Effector memory CD4-positive, alpha-beta T cell (primary cell): ENCODE measurements around the gene FAM53A.
"Not testable (repeated sequence)": the region's sequence is repeated elsewhere in the genome, so short reads cannot be mapped to it uniquely, and the experiment has no call there.

Experiments used
- DNase-seq, 3 donors: peaks; one replicate each; pipeline ENCODE4 v3.0.0-alpha.2; 2020
- H3K27ac ChIP-seq: 2 replicates; pipeline ENCODE4 v1.7.0; 2013; ENCODE audit warnings: mild to moderate bottlenecking, low read length, moderate library complexity; ENCODE audit not compliant: insufficient read depth, poor library complexity, severe bottlenecking
- H3K27me3 ChIP-seq: replicated peaks from 2 replicates; pipeline ENCODE4 v1.7.0; 2013; ENCODE audit warnings: mild to moderate bottlenecking, low read length; ENCODE audit not compliant: insufficient read depth, control insufficient read depth, poor library complexity, severe bottlenecking
- H3K36me3 ChIP-seq: 2 replicates; pipeline ENCODE4 v1.7.0; 2013; ENCODE audit warnings: mild to moderate bottlenecking, low read length, moderate library complexity; ENCODE audit not compliant: control insufficient read depth, insufficient read depth
- H3K4me1 ChIP-seq: 2 replicates; pipeline ENCODE4 v1.7.0; 2013; ENCODE audit warnings: low read length, mild to moderate bottlenecking; ENCODE audit not compliant: control insufficient read depth, insufficient read depth, poor library complexity, severe bottlenecking
- H3K4me3 ChIP-seq: 2 replicates; pipeline ENCODE4 v1.7.0; 2013; ENCODE audit warnings: low read length, low read depth, mild to moderate bottlenecking; ENCODE audit not compliant: insufficient read depth, poor library complexity, severe bottlenecking
- H3K9me3 ChIP-seq: 2 replicates; pipeline ENCODE4 v1.7.0; 2013; ENCODE audit warnings: mild to moderate bottlenecking, low read length, moderate library complexity; ENCODE audit not compliant: control insufficient read depth

Gene FAM53A

DNA sequence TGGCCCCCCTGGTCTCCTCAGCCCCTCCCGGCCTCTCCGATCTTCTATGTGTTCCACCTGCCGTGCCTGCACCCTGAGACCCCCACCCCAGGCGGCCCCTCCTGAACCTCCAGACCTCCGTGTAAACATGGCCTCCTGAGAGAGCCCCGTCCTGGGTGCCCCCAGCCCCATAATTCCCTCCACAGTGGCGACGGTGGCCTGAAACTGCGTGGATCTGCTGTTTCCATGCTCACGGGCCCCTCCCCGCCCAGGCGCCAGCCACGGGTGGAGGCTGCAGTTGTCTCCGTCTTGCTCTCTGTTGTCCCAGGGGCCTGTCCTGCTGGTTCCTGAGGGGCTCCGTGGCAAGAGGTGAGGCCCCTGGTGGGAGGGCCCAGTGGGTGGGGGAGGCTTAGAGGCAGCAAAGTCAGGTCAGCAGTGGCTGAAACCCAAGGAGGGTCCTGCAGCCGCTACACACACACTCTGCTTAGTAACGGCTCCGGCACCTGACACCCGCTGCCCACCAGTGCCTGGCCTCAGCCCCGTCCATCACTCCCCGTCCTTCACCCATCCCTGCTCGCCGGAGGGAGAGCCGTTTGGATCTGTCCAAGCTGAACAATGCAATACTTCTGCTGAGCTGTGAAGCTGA, 75.8 kb downstream of the FAM53A start:
- no peaks in the 10 kb centered on the region for H3K36me3 ChIP-seq
- H3K27ac ChIP-seq, result no peak overlapping the region
- DNase-seq, result no peak
- no peaks in the 10 kb centered on the region for H3K9me3 ChIP-seq
- H3K4me1 ChIP-seq, result peaks cover 22% of the 10 kb centered on the region
- H3K4me3 ChIP-seq, result no peak overlapping the region
- no peaks in the 10 kb centered on the region for H3K27me3 ChIP-seq

DNA sequence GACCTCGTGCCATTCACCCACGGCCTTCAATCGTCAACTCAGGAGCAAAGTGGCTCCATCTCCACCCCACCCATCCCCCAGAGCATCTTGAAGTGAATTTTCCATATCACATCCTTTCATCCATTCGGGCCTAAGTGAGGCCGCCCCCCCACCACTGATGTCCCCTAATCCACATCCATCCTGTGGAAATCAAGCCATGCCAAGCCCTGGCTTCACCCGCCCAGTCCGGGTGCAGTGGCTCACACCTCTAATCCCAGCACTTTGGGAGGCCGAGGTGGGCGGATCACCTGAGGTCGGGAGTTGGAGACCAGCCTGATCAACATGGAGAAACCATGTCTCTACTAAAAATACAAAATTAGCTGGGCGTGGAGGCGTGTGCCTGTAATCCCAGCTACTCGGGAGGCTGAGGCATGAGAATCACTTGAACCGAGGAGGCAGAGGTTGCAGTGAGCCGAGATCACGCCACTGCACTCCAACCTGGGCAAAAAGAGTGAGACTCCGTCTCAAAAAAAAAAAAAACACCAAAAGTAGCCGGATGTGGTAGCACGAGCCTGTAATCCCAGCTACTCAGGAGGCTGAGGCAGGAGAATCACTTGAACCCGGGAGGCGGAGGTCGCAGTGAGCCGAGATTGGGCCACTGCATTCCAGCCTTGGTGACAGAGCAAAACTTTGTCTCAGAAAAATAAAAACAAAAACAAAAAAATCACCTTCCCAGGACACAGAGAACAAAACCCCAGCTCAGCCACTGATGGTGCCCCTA, 76.5 kb downstream of the FAM53A start:
- not testable (repeated sequence) for H3K4me3 ChIP-seq, H3K27me3 ChIP-seq, H3K27ac ChIP-seq, H3K9me3 ChIP-seq, DNase-seq, H3K36me3 ChIP-seq
- H3K4me1 ChIP-seq, result peaks cover 22% of the 10 kb centered on the region

DNA sequence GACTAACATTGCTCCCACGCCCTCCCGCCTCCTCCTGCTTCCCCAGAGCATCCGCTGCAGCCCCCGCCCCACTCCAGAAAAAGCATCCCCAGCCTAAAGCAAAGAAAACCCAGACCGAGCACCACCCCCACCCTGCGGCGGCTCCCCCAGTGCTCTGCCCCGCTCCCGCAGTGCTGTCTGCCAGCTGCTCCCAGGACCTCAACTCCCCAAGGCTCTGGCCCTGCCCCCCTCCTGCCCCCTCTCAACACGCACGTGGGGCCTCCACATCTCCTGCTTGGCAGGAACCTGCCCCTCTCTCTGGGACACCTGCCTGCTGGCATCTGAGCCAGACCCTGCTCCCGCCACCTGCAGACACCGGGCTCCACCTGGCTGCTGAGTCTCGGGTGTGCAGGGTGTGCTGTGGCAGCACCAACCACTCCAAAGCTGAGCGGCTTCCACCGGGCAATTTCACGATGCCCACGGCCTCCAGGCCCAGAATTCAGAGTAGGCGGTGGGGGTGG, 79.4 kb downstream of the FAM53A start:
- peak overlapping the region; percentile 35 for H3K27ac ChIP-seq

DNA sequence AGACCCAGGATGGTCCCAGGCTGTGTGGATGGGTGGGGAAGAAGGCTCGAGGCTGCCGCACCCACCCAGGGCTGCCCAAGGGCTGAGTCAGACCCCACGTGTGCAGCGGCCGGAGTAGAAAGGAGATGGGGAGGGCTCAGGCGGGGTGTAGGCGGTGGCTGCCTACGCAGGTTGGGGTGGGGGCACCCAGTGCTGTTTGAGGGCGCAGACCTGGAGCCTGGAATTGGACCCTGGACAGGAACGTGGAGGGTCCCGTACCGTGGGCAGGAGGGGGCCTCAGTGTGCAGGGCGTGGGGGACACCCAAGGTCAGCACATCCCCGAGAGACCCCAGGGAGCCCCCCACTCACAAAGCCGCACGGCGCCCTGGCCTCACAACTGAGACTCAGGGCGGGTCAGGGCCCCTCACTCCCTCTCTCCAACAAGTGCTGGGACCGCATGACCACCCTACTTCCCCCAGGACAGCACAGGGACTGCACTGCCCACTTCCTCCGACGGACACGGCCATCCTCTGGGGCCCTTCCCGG, 79.9 kb downstream of the FAM53A start:
- Histone ChIP-seq H3K4me3 (no peak overlapping the region), H3K9me3 (no peaks in the 10 kb centered on the region), H3K27me3 (no peaks in the 10 kb centered on the region), H3K4me1 (peaks cover 22% of the 10 kb centered on the region), H3K27ac (no peak overlapping the region), H3K36me3 (no peaks in the 10 kb centered on the region)
- DNase-seq, result no peak

More for the DNA sequence above, 79.4 kb downstream of the FAM53A start:
- H3K36me3 ChIP-seq, result no peaks in the 10 kb centered on the region
- no peaks in the 10 kb centered on the region for H3K27me3 ChIP-seq
- peak overlapping the region; percentile 10 for H3K4me3 ChIP-seq
- peak in 2 of 3 donors; percentile 28 to 51 for DNase-seq
- H3K9me3 ChIP-seq, result no peaks in the 10 kb centered on the region
- H3K4me1 ChIP-seq, result peaks cover 22% of the 10 kb centered on the region

DNA sequence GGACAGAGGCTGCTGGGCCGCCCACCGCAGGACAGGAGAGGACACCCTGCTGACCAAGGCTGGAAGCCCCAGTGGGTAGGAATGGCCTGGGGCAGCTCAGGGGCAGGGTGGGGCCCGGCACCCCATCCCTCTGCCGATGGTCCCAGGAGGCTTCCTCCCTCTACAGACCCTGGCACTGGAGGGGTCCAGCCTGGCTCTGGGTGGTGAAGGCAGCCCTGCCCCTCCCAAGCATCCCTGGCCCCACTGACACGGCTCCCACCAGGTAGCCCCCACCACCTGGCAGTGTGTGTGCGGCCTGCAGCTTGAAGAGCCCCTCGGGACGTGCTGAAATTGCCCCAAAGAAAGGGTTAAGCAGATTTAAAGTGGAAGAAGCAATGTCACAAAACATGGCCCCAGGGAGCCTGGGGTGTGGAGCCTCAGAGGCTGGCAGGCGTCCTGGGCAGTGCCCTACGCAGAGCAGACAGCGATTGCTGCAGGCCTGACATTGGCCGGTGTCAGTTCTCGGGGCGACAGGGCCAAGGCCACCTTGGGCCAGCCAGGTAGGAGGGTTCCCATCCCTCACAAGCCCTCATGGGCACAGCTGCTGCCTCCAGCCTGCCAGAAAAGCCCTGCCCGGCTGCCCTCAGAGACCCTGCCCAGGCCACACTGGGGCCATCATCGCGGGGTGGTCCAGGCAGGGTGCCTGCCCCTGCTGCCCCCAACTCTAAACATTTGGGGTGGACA, 80.5 kb downstream of the FAM53A start:
- no peaks in the 10 kb centered on the region for H3K36me3 ChIP-seq
- no peak overlapping the region for H3K27ac ChIP-seq
- peaks cover 22% of the 10 kb centered on the region for H3K4me1 ChIP-seq
- no peak overlapping the region for H3K4me3 ChIP-seq
- DNase-seq, result no peak
- H3K9me3 ChIP-seq, result no peaks in the 10 kb centered on the region
- H3K27me3 ChIP-seq, result no peaks in the 10 kb centered on the region

DNA sequence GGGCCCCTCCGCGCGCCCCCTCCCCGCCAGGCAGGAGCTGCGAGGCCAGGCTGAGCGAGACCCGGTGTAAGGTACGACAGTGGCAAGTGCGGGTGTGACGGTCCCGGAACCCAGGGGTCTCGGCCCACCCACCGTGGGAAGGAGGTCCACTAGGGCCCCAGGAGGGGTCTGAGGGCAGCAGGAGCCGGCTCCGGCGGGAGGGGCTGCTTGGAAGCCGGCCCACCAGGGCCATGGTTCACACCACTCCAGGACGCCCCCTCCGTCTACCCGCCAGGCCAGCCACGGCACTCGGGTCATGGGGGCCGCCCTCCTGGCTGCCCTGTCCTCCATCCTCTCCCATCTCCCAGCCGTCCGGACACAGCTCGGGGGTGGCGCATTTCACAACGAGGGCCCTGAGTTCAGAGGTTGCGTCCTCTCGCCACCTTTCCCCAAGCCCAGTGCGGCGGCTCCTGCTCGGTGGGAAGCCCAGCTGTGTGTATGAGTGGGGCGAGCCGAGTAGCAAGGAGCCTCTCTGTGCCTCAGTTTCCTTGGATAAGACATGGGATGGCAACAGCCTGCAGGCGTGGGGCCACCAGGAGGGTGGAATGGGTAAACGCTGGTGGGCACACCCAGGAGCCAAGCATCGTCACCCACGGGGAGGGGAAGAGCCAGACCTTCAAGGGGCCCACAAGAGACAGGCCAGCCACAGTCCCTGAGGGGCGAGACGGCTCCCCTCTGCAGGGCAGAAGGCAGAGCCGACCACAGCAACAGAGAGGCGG, 81.3 kb downstream of the FAM53A start:
- Histone ChIP-seq H3K4me1 (peaks cover 22% of the 10 kb centered on the region), H3K27ac (no peak overlapping the region), H3K9me3 (no peaks in the 10 kb centered on the region), H3K27me3 (no peaks in the 10 kb centered on the region), H3K4me3 (no peak overlapping the region), H3K36me3 (no peaks in the 10 kb centered on the region)
- DNase-seq, result no peak

DNA sequence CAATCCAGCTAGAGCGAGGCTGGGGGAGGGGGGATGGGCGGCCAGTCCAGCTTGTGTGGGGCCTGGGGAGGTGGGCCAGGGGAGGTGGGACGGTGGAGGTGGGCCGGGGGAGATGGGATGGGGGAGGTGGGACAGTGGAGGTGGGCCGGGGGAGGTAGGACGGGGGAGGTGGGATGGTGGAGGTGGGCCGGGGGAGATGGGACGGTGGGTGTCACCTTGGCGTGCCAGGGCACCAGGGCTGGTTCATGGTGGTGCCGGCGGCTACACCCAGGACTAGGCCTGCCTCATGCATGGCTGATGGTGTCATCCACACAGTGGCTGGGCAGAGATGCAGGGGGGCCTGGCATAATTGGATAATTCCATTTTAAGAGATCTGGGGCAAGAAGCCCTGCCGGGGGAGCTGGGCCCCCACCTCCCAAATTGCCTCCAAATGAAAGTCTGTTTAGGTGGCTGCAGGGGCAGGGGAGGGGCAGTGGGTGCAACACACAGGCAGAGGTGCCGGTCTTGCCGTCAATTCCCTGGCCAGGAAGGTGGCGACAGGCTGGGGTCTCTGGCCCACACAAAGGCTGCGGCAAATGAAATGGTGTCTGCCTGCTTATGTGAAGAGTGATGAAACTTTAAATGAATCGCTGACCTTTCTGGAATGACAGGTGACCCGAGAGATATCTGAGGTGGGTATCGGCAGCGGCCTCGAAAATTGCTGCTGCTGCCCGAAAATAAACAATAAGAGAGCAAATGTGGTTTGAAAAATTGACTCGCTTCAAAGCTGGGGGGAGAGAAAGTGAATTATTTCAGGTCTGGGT, 82.1 kb downstream of the FAM53A start:
- no peaks in the 10 kb centered on the region for H3K36me3 ChIP-seq
- DNase-seq, result no peak
- peaks cover 22% of the 10 kb centered on the region for H3K4me1 ChIP-seq
- no peak overlapping the region for H3K27ac ChIP-seq
- no peaks in the 10 kb centered on the region for H3K9me3 ChIP-seq
- H3K27me3 ChIP-seq, result no peaks in the 10 kb centered on the region
- no peak overlapping the region for H3K4me3 ChIP-seq

DNA sequence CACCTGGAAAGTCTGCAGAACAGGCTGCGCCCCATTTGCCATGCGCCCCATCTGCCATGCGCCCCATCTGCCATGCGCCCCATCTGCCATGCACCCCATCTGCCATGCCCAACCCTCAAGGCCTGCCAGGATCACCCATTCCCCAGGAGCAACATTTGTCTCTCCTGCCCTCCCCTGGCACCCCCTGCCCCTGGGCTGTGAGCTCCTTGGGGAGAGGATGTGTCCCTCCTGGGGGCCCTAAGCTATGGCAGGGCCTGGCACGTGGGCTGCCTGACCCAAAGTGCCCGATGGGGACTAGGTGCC, 82.6 kb downstream of the FAM53A start:
- Histone ChIP-seq H3K4me1 (peaks cover 19% of the 10 kb centered on the region), H3K9me3 (no peaks in the 10 kb centered on the region), H3K36me3 (no peaks in the 10 kb centered on the region), H3K27me3 (no peaks in the 10 kb centered on the region), H3K4me3 (no peak overlapping the region), H3K27ac (no peak overlapping the region)
- no peak for DNase-seq
